T-helper 1 cell treated with Interleukin-12 subunit alpha and Interleukin-12 subunit beta and Interleukin-4 antibody, amounts not matched to agents 30 μg/mL and 1 μg/mL, for 36 hours (primary cell): ENCODE results near the gene ULK2.
A peak's percentile ranks its signal among the peaks of the same experiment; 100 is the strongest.

Experiments
- H3K27ac Mint-ChIP-seq: one replicate; pipeline ENCODE4 v1.8.0; 2021; ENCODE audit warnings: mild to moderate bottlenecking, mixed read lengths
- H3K27me3 Mint-ChIP-seq: one replicate; pipeline ENCODE4 v1.8.0; 2021; ENCODE audit warnings: low read depth, mixed read lengths
- H3K36me3 Mint-ChIP-seq: one replicate; pipeline ENCODE4 v1.8.0; 2021; ENCODE audit warnings: low read depth, mixed read lengths
- H3K4me1 Mint-ChIP-seq: one replicate; pipeline ENCODE4 v1.8.0; 2021; ENCODE audit warnings: low read depth, mixed read lengths
- H3K4me3 Mint-ChIP-seq: one replicate; pipeline ENCODE4 v1.8.0; 2021; ENCODE audit warnings: mild to moderate bottlenecking, moderate library complexity, mixed read lengths
- H3K9me3 Mint-ChIP-seq: one replicate; pipeline ENCODE4 v1.8.0; 2021; ENCODE audit warnings: mixed read lengths

Gene ULK2

GRCh38 chr17:19800571-19800970, 67.2 kb downstream of the ULK2 start:
- Mint-ChIP-seq H3K4me3 (no peak overlapping the region), H3K36me3 (peaks cover 33% of the 10 kb centered on the region), H3K27ac (no peak overlapping the region), H3K27me3 (no peaks in the 10 kb centered on the region), H3K4me1 (peaks cover 10% of the 10 kb centered on the region), H3K9me3 (peaks cover 8% of the 10 kb centered on the region)

GRCh38 chr17:19799796-19800195, 67.9 kb downstream of the ULK2 start:
- Mint-ChIP-seq H3K4me3 (no peak overlapping the region), H3K27ac (no peak overlapping the region), H3K9me3 (peaks cover 10% of the 10 kb centered on the region), H3K36me3 (peaks cover 39% of the 10 kb centered on the region), H3K27me3 (no peaks in the 10 kb centered on the region), H3K4me1 (peaks cover 5% of the 10 kb centered on the region)

DNA sequence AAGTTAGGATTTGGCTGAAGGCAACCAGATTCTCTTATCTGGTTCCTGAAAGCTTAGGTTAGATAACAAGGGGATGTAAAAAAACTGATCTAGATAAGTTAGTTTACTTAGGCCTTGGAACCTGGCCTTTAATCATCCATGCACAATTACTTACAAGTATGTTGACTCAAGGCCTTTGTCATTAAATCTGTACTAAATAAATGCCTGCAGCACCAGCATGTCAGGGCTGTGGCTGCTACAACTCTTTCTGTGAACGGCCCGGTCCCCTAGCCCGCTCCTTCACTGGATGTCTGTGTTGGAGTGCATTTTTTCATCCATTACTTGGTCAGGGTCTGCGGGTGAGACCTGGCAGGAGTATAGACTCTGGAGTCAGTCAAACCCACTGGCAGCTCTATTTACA, 71.3 kb downstream of the ULK2 start:
- no peak overlapping the region for H3K4me3 Mint-ChIP-seq
- H3K27ac Mint-ChIP-seq = no peak overlapping the region
- H3K27me3 Mint-ChIP-seq = no peaks in the 10 kb centered on the region
- H3K9me3 Mint-ChIP-seq = peaks cover 22% of the 10 kb centered on the region
- peaks cover 64% of the 10 kb centered on the region for H3K36me3 Mint-ChIP-seq
- H3K4me1 Mint-ChIP-seq = peaks cover 5% of the 10 kb centered on the region

DNA sequence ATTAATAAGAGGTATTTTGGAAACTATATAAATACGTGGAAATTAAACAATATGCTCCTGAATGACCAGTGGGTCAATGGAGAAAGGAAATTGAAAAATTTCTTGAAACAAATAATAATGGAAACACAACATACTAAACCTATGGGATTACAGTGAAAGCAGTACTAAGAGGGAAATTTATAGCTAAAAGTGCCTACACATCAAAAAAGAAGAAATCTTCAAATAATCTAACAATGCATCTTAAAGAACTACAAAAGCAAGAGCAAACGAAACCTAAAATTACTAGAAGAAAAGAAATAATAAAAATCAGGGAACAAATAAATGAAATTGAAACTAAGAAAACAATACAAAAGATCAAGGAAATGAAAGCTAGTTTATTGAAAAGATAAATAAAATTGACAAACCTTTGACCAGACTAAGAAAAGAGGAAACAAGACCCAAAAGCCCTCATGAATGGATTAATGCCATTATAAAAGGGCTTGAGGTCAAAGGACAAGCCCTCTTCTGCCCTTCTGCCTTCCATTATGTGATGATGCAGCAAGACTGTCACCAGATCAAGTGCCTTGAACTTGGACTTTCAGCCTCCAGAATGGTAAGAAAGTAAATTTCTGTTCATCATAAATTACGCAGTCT, 75.7 kb downstream of the ULK2 start:
- H3K4me1 Mint-ChIP-seq = no peaks in the 10 kb centered on the region
- no peak overlapping the region for H3K4me3 Mint-ChIP-seq
- H3K27ac Mint-ChIP-seq = no peak overlapping the region
- H3K36me3 Mint-ChIP-seq = peaks cover 59% of the 10 kb centered on the region
- H3K27me3 Mint-ChIP-seq = no peaks in the 10 kb centered on the region
- peaks cover 22% of the 10 kb centered on the region for H3K9me3 Mint-ChIP-seq

- no peaks in the 10 kb centered on the region for H3K4me1 Mint-ChIP-seq
- no peak overlapping the region for H3K4me3 Mint-ChIP-seq
- peaks cover 24% of the 10 kb centered on the region for H3K36me3 Mint-ChIP-seq
- peaks cover 1% of the 10 kb centered on the region for H3K9me3 Mint-ChIP-seq
- H3K27me3 Mint-ChIP-seq = no peaks in the 10 kb centered on the region
- no peak overlapping the region for H3K27ac Mint-ChIP-seq
These were observed 79.9 kb downstream of the ULK2 start for GRCh38 chr17:19787733-19788357.

DNA sequence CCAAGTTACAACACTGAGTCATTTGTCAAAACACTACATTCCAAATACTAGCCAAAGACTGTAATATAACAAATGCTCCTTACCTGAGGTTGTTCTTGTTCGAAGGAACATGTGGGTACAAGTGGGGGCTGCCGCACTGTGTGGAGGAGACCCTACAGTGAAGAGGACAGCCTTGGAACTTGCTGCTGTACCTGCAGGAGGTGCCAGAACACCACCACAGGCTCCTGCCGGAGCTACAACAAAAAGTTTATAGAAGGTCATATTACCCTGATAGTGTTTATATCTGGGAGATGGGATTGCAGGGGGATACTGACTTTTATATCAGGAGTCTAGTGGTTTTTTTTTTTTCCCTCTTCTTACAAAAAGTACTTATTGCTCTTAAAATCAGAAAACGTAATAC, 81.9 kb downstream of the ULK2 start:
- peaks cover 22% of the 10 kb centered on the region for H3K36me3 Mint-ChIP-seq

DNA sequence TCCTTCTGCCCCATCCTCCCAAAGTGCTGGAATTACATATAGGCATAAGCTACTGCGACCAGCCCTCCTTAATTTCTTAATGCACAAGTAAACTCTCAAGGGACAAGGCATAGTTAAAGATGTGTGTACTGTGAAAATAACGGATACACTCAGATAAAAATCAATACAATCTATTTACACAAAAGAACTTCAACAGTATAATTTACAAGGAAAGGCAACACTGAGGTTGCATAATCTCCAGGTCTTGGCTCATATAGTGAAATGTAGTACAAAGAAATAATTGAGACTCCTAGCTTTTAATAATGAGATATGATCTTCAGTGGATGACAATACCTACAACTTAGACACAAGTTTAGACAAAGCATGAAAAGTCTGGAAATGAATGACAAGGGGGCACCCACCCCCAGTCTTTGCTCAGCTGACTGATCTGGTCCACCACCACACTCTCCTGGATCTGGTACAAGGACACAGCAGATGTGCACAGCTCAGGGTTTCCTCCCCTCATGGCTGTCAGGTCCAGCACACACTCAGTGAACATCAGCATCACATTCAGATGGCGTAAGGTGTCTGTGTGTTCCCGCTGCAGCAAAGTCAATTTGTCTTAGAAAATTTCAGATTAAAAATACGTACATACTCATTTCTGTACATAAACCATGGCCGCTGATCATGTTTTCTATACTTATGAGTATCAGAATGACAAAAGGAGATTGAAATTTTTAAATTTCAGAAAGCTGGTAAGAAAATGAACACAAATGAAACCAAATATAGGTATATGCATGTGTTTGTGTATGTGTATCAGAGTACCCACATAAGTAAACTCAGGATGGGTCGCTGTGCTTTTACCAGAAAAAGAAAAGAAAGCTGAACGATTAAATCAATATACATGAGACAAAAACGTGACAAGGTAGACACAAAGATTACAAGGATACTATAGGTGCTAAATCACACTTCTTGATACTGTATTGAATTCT, 86.0 kb downstream of the ULK2 start:
- Mint-ChIP-seq H3K4me3 (no peak overlapping the region), H3K27ac (no peak overlapping the region), H3K4me1 (no peaks in the 10 kb centered on the region), H3K27me3 (no peaks in the 10 kb centered on the region), H3K36me3 (peaks cover 14% of the 10 kb centered on the region), H3K9me3 (no peaks in the 10 kb centered on the region)

More for the DNA sequence above, 81.9 kb downstream of the ULK2 start:
- Mint-ChIP-seq H3K27me3 (no peaks in the 10 kb centered on the region), H3K27ac (no peak overlapping the region), H3K4me1 (no peaks in the 10 kb centered on the region), H3K9me3 (no peaks in the 10 kb centered on the region), H3K4me3 (no peak overlapping the region)

- no peak overlapping the region for H3K27ac Mint-ChIP-seq
- no peaks in the 10 kb centered on the region for H3K27me3 Mint-ChIP-seq
- H3K9me3 Mint-ChIP-seq = no peaks in the 10 kb centered on the region
- peaks cover 20% of the 10 kb centered on the region for H3K36me3 Mint-ChIP-seq
- no peaks in the 10 kb centered on the region for H3K4me1 Mint-ChIP-seq
- H3K4me3 Mint-ChIP-seq = no peak overlapping the region
These were observed 86.9 kb downstream of the ULK2 start for GRCh38 chr17:19780846-19781245.

- no peak overlapping the region for H3K27ac Mint-ChIP-seq
- peaks cover 16% of the 10 kb centered on the region for H3K36me3 Mint-ChIP-seq
- no peaks in the 10 kb centered on the region for H3K9me3 Mint-ChIP-seq
- H3K4me1 Mint-ChIP-seq = peaks cover 26% of the 10 kb centered on the region
- H3K27me3 Mint-ChIP-seq = no peaks in the 10 kb centered on the region
- H3K4me3 Mint-ChIP-seq = no peak overlapping the region
These were observed 94.2 kb downstream of the ULK2 start for GRCh38 chr17:19773534-19773933.

DNA sequence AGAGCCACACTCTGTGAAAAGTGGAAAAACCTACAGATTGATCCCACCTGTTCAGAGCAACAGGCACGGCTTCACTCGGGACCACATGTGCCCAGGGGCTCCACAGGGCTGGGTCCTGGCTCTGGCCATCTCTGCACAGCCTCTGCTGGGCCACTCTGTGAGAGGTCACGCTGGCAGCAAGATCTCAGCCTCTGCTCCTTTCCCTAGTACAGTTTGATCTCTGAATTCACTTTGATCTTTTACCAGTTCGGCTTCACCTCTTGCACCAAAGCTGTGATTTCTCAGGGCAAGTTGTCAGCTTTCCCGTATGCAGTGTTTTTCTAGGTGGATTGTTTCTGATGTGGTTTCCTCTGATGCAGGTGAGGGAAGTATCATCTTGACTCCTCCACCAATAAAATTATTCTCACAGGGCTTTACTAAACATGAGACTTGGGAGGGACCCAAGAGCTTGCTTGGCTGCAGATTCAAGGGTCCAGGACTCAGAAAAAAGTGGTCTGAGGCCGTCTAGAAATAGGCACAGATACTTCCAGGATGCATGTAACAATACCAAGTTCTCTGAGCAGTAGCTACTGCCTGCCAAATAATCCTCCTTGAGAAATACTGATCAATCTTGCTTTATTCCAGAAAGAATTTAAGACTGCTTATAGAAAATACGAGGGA, 95.6 kb downstream of the ULK2 start:
- Mint-ChIP-seq H3K36me3 (peaks cover 13% of the 10 kb centered on the region), H3K27ac (no peak overlapping the region), H3K9me3 (no peaks in the 10 kb centered on the region), H3K27me3 (no peaks in the 10 kb centered on the region), H3K4me3 (no peak overlapping the region), H3K4me1 (peaks cover 33% of the 10 kb centered on the region)

GRCh38 chr17:19770985-19771735, 96.6 kb downstream of the ULK2 start:
- Mint-ChIP-seq H3K27me3 (no peaks in the 10 kb centered on the region), H3K27ac (peak overlapping the region; percentile 2), H3K4me1 (peaks cover 38% of the 10 kb centered on the region), H3K9me3 (no peaks in the 10 kb centered on the region), H3K36me3 (peaks cover 7% of the 10 kb centered on the region), H3K4me3 (peak overlapping the region; percentile 24)

- H3K27ac Mint-ChIP-seq = no peak overlapping the region
- no peak overlapping the region for H3K4me3 Mint-ChIP-seq
- peaks cover 5% of the 10 kb centered on the region for H3K36me3 Mint-ChIP-seq
- no peaks in the 10 kb centered on the region for H3K9me3 Mint-ChIP-seq
- peaks cover 38% of the 10 kb centered on the region for H3K4me1 Mint-ChIP-seq
- H3K27me3 Mint-ChIP-seq = no peaks in the 10 kb centered on the region
These were observed 97.6 kb downstream of the ULK2 start for GRCh38 chr17:19769946-19770652.

DNA sequence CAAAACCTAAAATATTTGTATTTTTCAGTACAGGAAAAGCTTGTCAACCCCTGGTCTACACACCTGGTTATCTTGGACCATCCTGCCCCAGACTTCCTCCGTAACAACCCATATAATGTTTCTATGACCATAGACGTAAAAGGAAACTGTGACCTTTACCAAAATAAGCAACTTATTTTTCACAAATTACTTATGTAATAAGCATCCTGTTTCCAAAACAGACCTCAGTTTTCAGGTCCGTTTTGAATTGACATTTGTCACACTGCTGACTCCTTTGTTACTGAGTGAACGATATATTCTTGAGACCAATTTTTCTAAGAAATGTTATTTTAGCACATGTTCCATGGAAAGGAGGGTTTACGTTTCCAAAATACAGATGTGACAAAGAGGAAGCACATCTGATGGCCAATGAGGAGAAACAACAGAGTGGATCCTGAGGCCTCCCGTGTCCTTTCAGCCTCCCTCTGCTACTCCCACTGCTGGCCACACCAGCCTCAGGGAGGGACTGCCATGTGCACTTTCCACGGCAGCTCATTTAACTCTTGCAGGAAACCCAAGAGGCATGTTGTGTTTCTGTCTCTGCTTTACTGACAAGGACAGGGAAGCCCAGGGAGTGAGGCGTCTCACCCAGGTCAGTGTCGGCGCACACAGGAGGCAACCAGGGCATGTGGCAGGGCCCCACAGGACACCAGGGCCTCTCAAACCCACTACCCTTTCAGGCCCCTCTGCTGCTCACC, 99.5 kb downstream of the ULK2 start:
- H3K4me3 Mint-ChIP-seq = no peak overlapping the region
- no peaks in the 10 kb centered on the region for H3K9me3 Mint-ChIP-seq
- no peaks in the 10 kb centered on the region for H3K27me3 Mint-ChIP-seq
- H3K36me3 Mint-ChIP-seq = peaks cover 5% of the 10 kb centered on the region
- H3K4me1 Mint-ChIP-seq = peaks cover 36% of the 10 kb centered on the region
- H3K27ac Mint-ChIP-seq = peak overlapping the region; percentile 3
